Globus pallidus (tissue), 1 donor: ENCODE measurements around the gene TSEN54.
"Not testable (repeated sequence)": the region's sequence is repeated elsewhere in the genome, so short reads cannot be mapped to it uniquely, and the experiment has no call there.

Experiments used
- DNase-seq: peaks from one replicate; pipeline ENCODE4 v3.0.0-alpha.2; 2015; ENCODE audit warnings: low spot score

Gene TSEN54

GRCh38 chr17:75516255-75516618 is at the start of gene TSEN54:
Gene TSEN54 (plus strand): TSS chr17:75516528. CDS start chr17:75516561, 33 bp downstream.
- peak; percentile 92 for DNase-seq

- no peak for DNase-seq
Observed at GRCh38 chr17:75468291-75468754, 48.0 kb upstream of the TSEN54 start.

GRCh38 chr17:75468779-75469373 is 47.5 kb upstream of the TSEN54 start:
- no peak for DNase-seq

GRCh38 chr17:75471207-75471606 is 45.1 kb upstream of the TSEN54 start:
- no peak for DNase-seq

GRCh38 chr17:75472119-75472518 is 44.2 kb upstream of the TSEN54 start:
- DNase-seq, result no peak

- DNase-seq, result peak; percentile 83
Observed at GRCh38 chr17:75473246-75473645, 43.1 kb upstream of the TSEN54 start.

- no peak for DNase-seq
Observed at GRCh38 chr17:75474736-75475135, 41.6 kb upstream of the TSEN54 start.

GRCh38 chr17:75475144-75475835 is 41.0 kb upstream of the TSEN54 start:
- no peak for DNase-seq

- no peak for DNase-seq
Observed at GRCh38 chr17:75475851-75476250, 40.5 kb upstream of the TSEN54 start.

- peak; percentile 78 for DNase-seq
Observed at GRCh38 chr17:75476271-75476671, 40.1 kb upstream of the TSEN54 start.

- DNase-seq, result no peak
Observed at GRCh38 chr17:75476752-75477489, 39.4 kb upstream of the TSEN54 start.

- not testable (repeated sequence) for DNase-seq
Observed at GRCh38 chr17:75477490-75477862, 38.9 kb upstream of the TSEN54 start.

- DNase-seq, result no peak
Observed at GRCh38 chr17:75478508-75478907, 37.8 kb upstream of the TSEN54 start.

GRCh38 chr17:75480281-75480680 is 36.0 kb upstream of the TSEN54 start:
- no peak for DNase-seq

- DNase-seq, result no peak
Observed at GRCh38 chr17:75481194-75482068, 34.9 kb upstream of the TSEN54 start.

GRCh38 chr17:75482098-75482942 is 34.0 kb upstream of the TSEN54 start:
- DNase-seq, result no peak

- DNase-seq, result no peak
Observed at GRCh38 chr17:75485688-75486087, 30.6 kb upstream of the TSEN54 start.

- DNase-seq, result no peak
Observed at GRCh38 chr17:75486151-75486550, 30.2 kb upstream of the TSEN54 start.

- no peak for DNase-seq
Observed at GRCh38 chr17:75486951-75487350, 29.4 kb upstream of the TSEN54 start.

- peak; percentile 46 for DNase-seq
Observed at GRCh38 chr17:75487351-75488070, 28.8 kb upstream of the TSEN54 start.
